Left renal pelvis (tissue), 4 donors: Measurements from ENCODE around the gene PRAMEF33. TPM values are rescaled to one million over a fixed set of nuclear protein-coding genes. Genes with fewer than 3 reads are reported as not detected.
A peak's percentile ranks its signal among the peaks of the same experiment; 100 is the strongest.
"Not testable (repeated sequence)": the region's sequence is repeated elsewhere in the genome, so short reads cannot be mapped to it uniquely, and the experiment has no call there.

Experiments
- DNase-seq, 4 donors: peaks; one replicate each; pipeline ENCODE4 v3.0.0-alpha.2; 2013; ENCODE audit warnings: low read depth in 4 of 4, low spot score in 3 of 4
- polyA plus RNA-seq, 4 donors: library from polyadenylated mRNA; unstranded; fragments of 120-200 nt; gene quantifications; one replicate each; pipeline ENCODE4 v1.2.1, GENCODE V29; 2013; ENCODE audit not compliant: insufficient read length in 4 of 4

Gene PRAMEF33
- not detected for polyA plus RNA-seq

GRCh38 chr1:13303239-13303638 lies at the start of gene PRAMEF33:
Gene PRAMEF33, plus strand, starts transcription at chr1:13303539. Its CDS starts 2,416 bp downstream, at chr1:13305955.
- DNase-seq = not testable (repeated sequence)

DNA sequence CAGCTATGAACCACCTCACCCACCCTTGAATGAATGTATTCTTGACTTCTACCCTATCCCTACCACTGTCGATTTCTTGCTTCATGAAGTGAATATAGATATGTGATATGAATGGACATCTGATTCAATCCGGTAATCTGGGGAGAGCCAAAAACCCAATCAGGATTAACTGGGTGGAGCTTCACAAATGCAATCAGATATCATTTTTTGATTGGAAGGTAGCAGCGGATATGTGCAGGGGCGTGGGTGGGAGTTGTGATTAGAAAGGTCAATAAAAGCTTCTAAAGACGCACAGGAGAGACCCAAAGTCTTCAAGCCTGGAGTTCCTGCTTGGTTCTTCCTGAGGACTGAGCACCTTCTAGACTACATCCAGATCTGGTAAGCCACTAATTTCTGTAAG lies 49.4 kb upstream of the PRAMEF33 start, which contains the start of gene PRAMEF5:
TSS of gene PRAMEF5 (plus strand) at position 301 of the 400 bp plus-strand sequence. CDS start 5,071 bp downstream, outside the sequence.
- not testable (repeated sequence) for DNase-seq

- DNase-seq = not testable (repeated sequence)
These were observed 38.2 kb upstream of the PRAMEF33 start for GRCh38 chr1:13265124-13265523.

DNA sequence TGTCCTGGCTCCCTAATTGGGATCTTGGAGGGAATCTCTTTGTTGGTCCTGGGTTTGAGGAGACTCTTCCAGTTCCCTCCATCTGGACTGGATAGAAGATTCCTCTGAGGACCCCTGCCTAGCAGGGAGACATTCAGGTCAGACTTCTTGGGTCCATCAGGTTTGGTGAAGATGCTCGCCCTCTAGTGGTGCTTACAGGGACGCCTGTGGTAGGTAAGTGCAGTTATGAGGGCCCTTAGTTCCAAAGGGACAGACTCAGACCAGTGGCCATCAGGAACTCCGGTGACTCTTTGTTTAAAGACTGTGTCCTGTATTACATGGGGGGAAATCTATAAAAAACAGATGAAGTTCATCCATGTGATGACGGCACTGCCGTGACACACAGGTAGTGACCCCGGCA lies 26.3 kb upstream of the PRAMEF33 start:
- DNase-seq = not testable (repeated sequence)

DNA sequence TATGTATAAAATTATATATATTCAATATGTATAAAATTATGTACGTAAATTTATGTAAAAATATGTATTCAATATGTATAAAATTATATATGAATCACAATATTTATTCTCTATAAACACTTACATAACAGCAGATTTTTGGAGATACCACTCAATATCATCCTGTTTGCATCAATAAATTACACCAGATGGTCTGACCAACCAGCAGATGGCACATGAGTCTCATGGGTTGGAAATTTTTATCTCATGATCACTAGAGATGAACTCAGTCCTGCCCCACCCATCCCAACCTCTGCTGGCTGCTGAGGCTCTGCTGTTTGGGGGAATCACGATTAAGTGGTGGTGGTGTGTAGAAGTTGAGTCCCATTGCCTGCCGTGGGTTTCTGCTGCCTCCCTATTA lies 23.7 kb upstream of the PRAMEF33 start:
- DNase-seq = not testable (repeated sequence)

DNA sequence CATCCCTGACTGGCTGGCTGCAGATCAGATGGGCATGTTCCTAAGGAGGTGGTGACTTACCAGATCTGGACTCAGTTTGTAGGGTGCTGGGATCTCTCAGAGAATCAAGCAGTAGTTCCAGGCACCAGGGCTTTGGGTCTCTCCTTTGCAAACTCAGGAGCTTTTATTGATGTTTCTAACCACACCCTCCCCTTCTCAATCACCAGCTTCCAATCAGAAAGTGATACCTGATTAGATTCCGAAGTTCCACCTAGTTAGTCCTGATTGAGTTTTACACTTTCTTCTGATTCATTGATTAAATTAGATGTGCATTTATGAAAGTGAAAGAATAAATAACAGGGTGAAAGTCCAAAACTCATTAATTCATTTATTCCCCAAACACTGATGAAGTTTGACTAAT lies 18.3 kb upstream of the PRAMEF33 start, which contains the start of gene PRAMEF8:
TSS of gene PRAMEF8 (minus strand) at position 101 of the 400 bp plus-strand sequence. CDS start 1,046 bp downstream, outside the sequence.
- DNase-seq = not testable (repeated sequence)

GRCh38 chr1:13289030-13289429 lies 14.3 kb upstream of the PRAMEF33 start:
- not testable (repeated sequence) for DNase-seq

DNA sequence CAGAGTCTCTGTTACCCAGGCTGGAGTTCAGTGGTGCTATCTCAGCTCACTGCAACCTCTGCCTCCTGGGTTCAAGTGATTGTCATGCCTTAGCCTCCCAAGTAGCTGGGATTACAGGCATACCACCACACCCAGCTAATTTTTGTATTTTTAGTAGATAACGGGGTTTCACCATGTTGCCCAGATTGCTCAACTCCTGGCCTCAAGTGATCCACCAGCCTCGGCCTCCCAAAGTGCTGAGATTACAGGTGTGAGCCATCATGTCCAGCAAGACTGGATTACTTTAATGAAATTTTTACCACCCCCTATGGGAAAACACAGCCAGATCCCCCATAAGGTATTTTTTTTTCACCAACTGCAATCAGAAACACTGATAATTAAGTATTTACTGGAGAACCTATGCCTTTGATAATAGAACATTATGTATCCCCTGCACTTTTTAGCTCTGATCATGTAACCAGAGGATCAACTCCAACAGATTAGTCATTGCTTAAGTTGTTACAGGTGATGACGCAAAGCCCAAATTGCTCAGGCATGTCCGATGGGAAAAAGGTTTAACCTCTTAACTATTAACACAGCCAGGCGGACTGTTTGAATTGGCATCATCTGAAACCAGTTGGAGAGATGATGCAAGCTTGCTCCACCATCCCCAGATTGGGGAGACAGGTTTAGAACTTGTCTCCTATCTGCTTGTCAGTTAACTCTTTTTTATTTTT lies 6.0 kb upstream of the PRAMEF33 start:
- not testable (repeated sequence) for DNase-seq

- not testable (repeated sequence) for DNase-seq
These were observed 4.6 kb upstream of the PRAMEF33 start for GRCh38 chr1:13298699-13299098.

GRCh38 chr1:13302197-13302596 lies 1.1 kb upstream of the PRAMEF33 start:
- not testable (repeated sequence) for DNase-seq

DNA sequence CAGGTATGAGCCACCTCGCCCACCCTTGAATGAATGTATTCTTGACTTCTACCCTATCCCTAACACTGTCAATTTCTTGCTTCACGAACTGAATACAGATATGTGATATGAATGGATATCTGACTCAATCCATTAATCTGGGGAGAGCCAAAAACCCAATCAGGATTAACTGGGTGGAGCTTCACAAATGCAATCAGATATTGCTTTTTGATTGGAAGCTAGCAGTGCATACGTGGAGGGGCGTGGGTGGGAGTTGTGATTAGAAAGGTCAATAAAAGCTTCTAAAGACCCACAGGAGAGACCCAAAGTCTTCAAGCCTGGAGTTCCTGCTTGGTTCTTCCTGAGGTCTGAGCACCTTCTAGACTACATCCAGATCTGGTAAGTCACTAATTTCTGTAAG lies 11.9 kb downstream of the PRAMEF33 start, which contains the start of gene PRAMEF15:
TSS of gene PRAMEF15 (plus strand) at position 301 of the 400 bp plus-strand sequence. CDS start 2,827 bp downstream, outside the sequence.
- DNase-seq = not testable (repeated sequence)

GRCh38 chr1:13342496-13342895 lies 39.2 kb downstream of the PRAMEF33 start:
- DNase-seq = not testable (repeated sequence)

GRCh38 chr1:13347034-13347433 lies 43.7 kb downstream of the PRAMEF33 start, which contains the start of gene PRAMEF14:
Gene PRAMEF14, minus strand, starts transcription at chr1:13347134. Its CDS starts 1,820 bp downstream, at chr1:13345314.
- DNase-seq = not testable (repeated sequence)

DNA sequence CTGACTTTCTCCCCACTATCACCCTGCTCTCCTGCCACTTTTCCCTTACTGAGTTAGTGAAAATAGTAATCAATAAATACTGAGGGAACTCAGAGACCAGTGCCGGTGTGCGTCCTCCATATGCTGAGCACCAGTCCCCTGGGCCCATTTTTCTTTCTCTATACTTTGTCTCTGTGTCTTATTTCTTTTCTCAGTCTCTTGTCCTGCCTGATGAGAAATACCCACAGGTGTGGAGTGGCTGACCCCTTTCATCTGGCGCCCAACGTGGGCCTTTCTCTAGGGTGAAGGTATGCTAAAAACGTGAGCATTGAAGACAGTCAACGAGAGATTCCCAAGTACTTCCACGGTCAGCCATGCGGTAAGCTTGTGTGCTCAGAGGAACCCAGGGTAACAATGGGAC lies 50.1 kb downstream of the PRAMEF33 start:
- DNase-seq = not testable (repeated sequence)

- DNase-seq = not testable (repeated sequence)
These were observed 51.1 kb downstream of the PRAMEF33 start for GRCh38 chr1:13354475-13354874.

DNA sequence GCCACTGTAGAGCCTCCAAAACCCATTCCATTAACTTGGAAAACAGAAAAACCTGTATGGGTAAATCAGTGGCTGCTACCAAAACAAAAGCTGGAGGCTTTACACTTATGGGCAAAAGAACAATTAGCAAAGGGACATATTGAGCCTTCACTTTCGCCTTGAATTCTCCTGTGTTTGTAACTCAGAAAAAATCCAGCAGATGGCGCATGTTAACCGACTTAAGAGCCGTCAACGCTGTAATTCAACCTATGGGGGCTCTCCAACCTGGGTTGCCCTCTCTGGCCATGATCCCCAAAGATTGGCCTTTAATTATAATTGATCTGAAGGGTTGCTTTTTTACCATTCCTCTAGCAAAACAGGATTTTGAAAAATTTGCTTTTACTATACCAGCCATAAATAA lies 53.4 kb downstream of the PRAMEF33 start:
- DNase-seq = peak in 3 of 4 donors; percentile 29 to 30 (median 29)

Other genes starting within 250 kb of the PRAMEF33 start
- not detected for gene PRAMEF27, start 247.0 kb upstream of the PRAMEF33 start, polyA plus RNA-seq
- not detected for gene HNRNPCL3, start 242.8 kb upstream of the PRAMEF33 start, polyA plus RNA-seq
- gene PRAMEF25, start 232.8 kb upstream of the PRAMEF33 start, polyA plus RNA-seq = not detected
- under 1 TPM in 2 of 4 donors, not detected in 2; 0.19 to 0.42 TPM for gene HNRNPCL2, start 186.7 kb upstream of the PRAMEF33 start, polyA plus RNA-seq
- gene PRAMEF26, start 147.5 kb upstream of the PRAMEF33 start, polyA plus RNA-seq = not detected
- gene HNRNPCL4, start 137.9 kb upstream of the PRAMEF33 start, polyA plus RNA-seq = under 1 TPM in 2 of 4 donors, not detected in 2; 0.18 to 0.41 TPM
- not detected for gene PRAMEF9, start 131.7 kb upstream of the PRAMEF33 start, polyA plus RNA-seq
- gene PRAMEF13, start 102.1 kb upstream of the PRAMEF33 start, polyA plus RNA-seq = not detected
- gene PRAMEF18, start 77.4 kb upstream of the PRAMEF33 start, polyA plus RNA-seq = not detected
- gene PRAMEF5, start 49.3 kb upstream of the PRAMEF33 start, polyA plus RNA-seq = not detected
- not detected for gene PRAMEF8, start 18.4 kb upstream of the PRAMEF33 start, polyA plus RNA-seq
- gene PRAMEF15, start 12.0 kb downstream of the PRAMEF33 start, polyA plus RNA-seq = not detected
- not detected for gene PRAMEF14, start 43.6 kb downstream of the PRAMEF33 start, polyA plus RNA-seq
- gene PRAMEF19, start 68.4 kb downstream of the PRAMEF33 start, polyA plus RNA-seq = not detected
- not detected for gene PRAMEF17, start 86.1 kb downstream of the PRAMEF33 start, polyA plus RNA-seq
- gene PRAMEF20, start 106.9 kb downstream of the PRAMEF33 start, polyA plus RNA-seq = not detected
- gene LRRC38, start 210.5 kb downstream of the PRAMEF33 start, polyA plus RNA-seq = 1 to 10 TPM in 1 of 4 donors, under 1 TPM in 1, not detected in 2; 0.45 to 7.7 TPM